GM12891 (cell line): ENCODE data around the gene RBM22.

ENCODE experiments used
- POLR2A ChIP-seq: IDR thresholded peaks from 2 replicates; pipeline ENCODE4 v1.6.1; 2011; ENCODE audit warnings: low read depth, low read length, control low read depth
- POLR2AphosphoS5 ChIP-seq: IDR thresholded peaks from 2 replicates; pipeline ENCODE4 v1.6.1; 2011; ENCODE audit warnings: low read depth, low read length, control low read depth
- SPI1 ChIP-seq: IDR thresholded peaks from 2 replicates; pipeline ENCODE4 v1.6.1; 2011; ENCODE audit warnings: low read depth, low read length, control low read depth
- TAF1 ChIP-seq: IDR thresholded peaks from 2 replicates; pipeline ENCODE4 v1.6.1; 2011; ENCODE audit warnings: low read depth, low read length, control low read depth

GRCh38 chr5:150734579-150735384 is 33.9 kb upstream of the RBM22 start:
- TF ChIP-seq POLR2A (no peak), SPI1 (no peak), POLR2AphosphoS5 (no peak), TAF1 (no peak)
